IMR-90 (cell line): ENCODE results near the gene SLC25A24. TPM values are rescaled to one million over a fixed set of nuclear protein-coding genes. Genes with fewer than 3 reads are reported as not detected.

Experiments used
- ATAC-seq: fragments of 200-7000 bp; cut with Tn5 transposase; 2 replicates; pipeline ENCODE4 v1.9.1; 2020; ENCODE audit warnings: low read depth, mild to moderate bottlenecking, moderate library complexity
- BruUV-seq: library from RNA; stranded (reverse); fragments of 400-500 nt; replicated peaks from 2 replicates; lab custom pipeline; 2021; lab: Mats Ljungman, UMichigan
- CTCF ChIA-PET: fragments of 300-600 bp; formaldehyde crosslinking; extraction: SDS; loops from one replicate; lab custom pipeline; 2021; ENCODE audit warnings: antibody characterized with exemption; lab: Yijun Ruan, JAX
- POLR2A ChIA-PET: fragments of 300-600 bp; sonication (Branson Sonifier 250); formaldehyde crosslinking; loops from one replicate; lab custom pipeline; 2022; ENCODE audit warnings: antibody characterized with exemption; ENCODE audit not compliant: unreplicated experiment; lab: Charles Lee
- DNase-seq: peaks from one replicate; pipeline ENCODE4 v3.0.0; 2013
- H2AFZ ChIP-seq: replicated peaks from 2 replicates; pipeline ENCODE3; 2013; ENCODE audit warnings: low read length, mild to moderate bottlenecking; ENCODE audit not compliant: poor library complexity
- H2AK5ac ChIP-seq: 2 replicates; pipeline ENCODE4 v1.6.1; 2013; ENCODE audit warnings: low read depth, low read length, inconsistent platforms
- H2AK9ac ChIP-seq: replicated peaks from 2 replicates; pipeline ENCODE3; 2013; ENCODE audit warnings: mild to moderate bottlenecking, low read depth, low read length, moderate library complexity; ENCODE audit not compliant: poor library complexity
- H2BK120ac ChIP-seq: 2 replicates; pipeline ENCODE4 v1.6.1; 2013; ENCODE audit warnings: low read depth, low read length, inconsistent platforms
- H2BK15ac ChIP-seq: 3 replicates; pipeline ENCODE4 v1.6.1; 2013; ENCODE audit warnings: low read depth, low read length, inconsistent platforms
- H2BK20ac ChIP-seq: 2 replicates; pipeline ENCODE4 v1.6.1; 2013; ENCODE audit warnings: low read depth, mild to moderate bottlenecking, inconsistent platforms, low read length, moderate library complexity
- H2BK5ac ChIP-seq: 2 replicates; pipeline ENCODE4 v1.6.1; 2013; ENCODE audit warnings: mild to moderate bottlenecking, low read depth, low read length, inconsistent platforms; ENCODE audit not compliant: poor library complexity, severe bottlenecking
- H3K14ac ChIP-seq: replicated peaks from 2 replicates; pipeline ENCODE4 v1.6.1; 2013; ENCODE audit warnings: low read depth, low read length, inconsistent platforms
- H3K18ac ChIP-seq: 2 replicates; pipeline ENCODE4 v1.6.1; 2013; ENCODE audit warnings: low read depth, low read length, control low read depth
- H3K23ac ChIP-seq: 2 replicates; pipeline ENCODE4 v1.6.1; 2013; ENCODE audit warnings: low read depth, low read length, inconsistent platforms
- H3K27ac ChIP-seq: 2 replicates; pipeline ENCODE4 v1.5.1; 2013; ENCODE audit warnings: mild to moderate bottlenecking, control low read depth, low read length; ENCODE audit not compliant: insufficient read depth
- H3K27me3 ChIP-seq: 2 replicates; pipeline ENCODE4 v1.6.1; 2013; ENCODE audit warnings: low read length; ENCODE audit not compliant: control insufficient read depth, insufficient read depth
- H3K36me3 ChIP-seq: 2 replicates; pipeline ENCODE4 v1.6.1; 2013; ENCODE audit warnings: low read length, mixed read lengths; ENCODE audit not compliant: control insufficient read depth, insufficient read depth
- H3K4ac ChIP-seq: 2 replicates; pipeline ENCODE4 v1.6.1; 2013; ENCODE audit warnings: low read depth, low read length, inconsistent platforms
- H3K4me1 ChIP-seq: 2 replicates; pipeline ENCODE4 v1.6.1; 2013; ENCODE audit warnings: low read length, mixed read lengths; ENCODE audit not compliant: control insufficient read depth, insufficient read depth
- H3K4me2 ChIP-seq: 2 replicates; pipeline ENCODE4 v1.6.1; 2013; ENCODE audit warnings: low read depth, mild to moderate bottlenecking, control low read depth, low read length, moderate library complexity
- H3K4me3 ChIP-seq: 2 replicates; pipeline ENCODE4 v1.5.1; 2013; ENCODE audit warnings: low read depth, mild to moderate bottlenecking, control low read depth, low read length, moderate library complexity; ENCODE audit not compliant: insufficient read depth
- H3K56ac ChIP-seq: 2 replicates; pipeline ENCODE4 v1.6.1; 2013; ENCODE audit warnings: low read length, inconsistent platforms; ENCODE audit not compliant: insufficient read depth; ENCODE audit errors: extremely low read depth
- H3K79me1 ChIP-seq, 2 experiments: 2 replicates each; pipeline ENCODE4 v1.6.1; 2013; ENCODE audit warnings: low read length in 2 of 2, inconsistent platforms in 1 of 2, low read depth in 1 of 2
- H3K9ac ChIP-seq: 2 replicates; pipeline ENCODE4 v1.6.1; 2013; ENCODE audit warnings: low read depth, low read length, control low read depth
- H3K9me1 ChIP-seq: 2 replicates; pipeline ENCODE4 v1.6.1; 2013; ENCODE audit warnings: low read length, inconsistent platforms; ENCODE audit not compliant: insufficient read depth
- H3K9me3 ChIP-seq: 2 replicates; pipeline ENCODE4 v1.6.1; 2013; ENCODE audit warnings: low read length; ENCODE audit not compliant: control insufficient read depth, insufficient read depth
- H4K20me1 ChIP-seq: 2 replicates; pipeline ENCODE4 v1.6.1; 2013; ENCODE audit warnings: low read length, inconsistent platforms; ENCODE audit not compliant: insufficient read depth
- H4K5ac ChIP-seq: 2 replicates; pipeline ENCODE4 v1.6.1; 2013; ENCODE audit warnings: mild to moderate bottlenecking, low read depth, low read length, control low read depth
- H4K8ac ChIP-seq, 2 experiments: 2 replicates each; pipeline ENCODE4 v1.6.1; 2013; ENCODE audit warnings: low read depth in 2 of 2, low read length in 2 of 2, control low read depth in 1 of 2, inconsistent platforms in 1 of 2
- H4K91ac ChIP-seq: 2 replicates; pipeline ENCODE4 v1.6.1; 2013; ENCODE audit warnings: low read depth, low read length, inconsistent platforms; ENCODE audit not compliant: insufficient read depth
- CEBPB ChIP-seq: IDR thresholded peaks from 2 replicates; pipeline ENCODE4 v1.6.1; 2012; ENCODE audit warnings: low read depth, low read length, improper control_type of control experiment
- CHD1 ChIP-seq: IDR thresholded peaks from 2 replicates; pipeline ENCODE4 v1.6.1; 2012; ENCODE audit warnings: low read depth, low read length, improper control_type of control experiment
- FOS ChIP-seq: fragments of 150-350 bp; IDR thresholded peaks from 2 replicates; pipeline ENCODE4 v1.6.1; 2016; ENCODE audit warnings: low read depth, low read length
- MAFK ChIP-seq: IDR thresholded peaks from 2 replicates; pipeline ENCODE4 v1.6.1; 2012; ENCODE audit warnings: low read depth, low read length, improper control_type of control experiment
- MAZ ChIP-seq: IDR thresholded peaks from 2 replicates; pipeline ENCODE4 v1.6.1; 2012; ENCODE audit warnings: low read depth, mild to moderate bottlenecking, low read length, improper control_type of control experiment, moderate library complexity, borderline replicate concordance
- MXI1 ChIP-seq: IDR thresholded peaks from 2 replicates; pipeline ENCODE4 v1.6.1; 2012; ENCODE audit warnings: low read depth, mild to moderate bottlenecking, low read length, moderate library complexity, borderline replicate concordance
- NFE2L2 ChIP-seq: fragments of 150-350 bp; IDR thresholded peaks from 2 replicates; pipeline ENCODE4 v1.6.1; 2016; ENCODE audit warnings: low read depth, mild to moderate bottlenecking, low read length
- POLR2A ChIP-seq: IDR thresholded peaks from 2 replicates; pipeline ENCODE4 v1.6.1; 2012; ENCODE audit warnings: mild to moderate bottlenecking, low read depth, low read length
- RAD21 ChIP-seq: IDR thresholded peaks from 2 replicates; pipeline ENCODE4 v1.6.1; 2012; ENCODE audit warnings: low read length, improper control_type of control experiment
- RCOR1 ChIP-seq: IDR thresholded peaks from 2 replicates; pipeline ENCODE4 v1.6.1; 2012; ENCODE audit warnings: mild to moderate bottlenecking, low read length, improper control_type of control experiment; ENCODE audit not compliant: insufficient replicate concordance
- RFX5 ChIP-seq: IDR thresholded peaks from 2 replicates; pipeline ENCODE4 v1.8.0; 2012; ENCODE audit warnings: low read depth, mild to moderate bottlenecking, low read length, moderate library complexity
- SMC3 ChIP-seq: fragments of 150-350 bp; IDR thresholded peaks from 2 replicates; pipeline ENCODE4 v1.6.1; 2016; ENCODE audit warnings: low read depth, mild to moderate bottlenecking, antibody characterized with exemption, low read length, moderate library complexity
- WGBS, 2 experiments: methylation state at CpG; one replicate each; pipeline versions ENCODE4 v1.1.5 to v1.1.7; 2013; ENCODE audit warnings: missing lambda C conversion rate in 2 of 2; ENCODE audit not compliant: insufficient read length in 1 of 2; ENCODE audit errors: extremely low coverage in 2 of 2; 5-methylcytosine and 5-hydroxymethylcytosine counted together
- dilution Hi-C: fragments of 300-500 bp; cut with HindIII; formaldehyde crosslinking; loops from one replicate; pipeline ENCODE4 v1.14.3; 2018; ENCODE audit warnings: low sequenced_read_pairs; ENCODE audit not compliant: unreplicated experiment
- in situ Hi-C: fragments of 300-500 bp; cut with MboI; formaldehyde crosslinking; loops from 3 replicates; pipeline ENCODE4 v1.14.3; 2019; ENCODE audit warnings: low sequenced_read_pairs, inconsistent platforms, mixed read lengths
- intact Hi-C: fragments of 100-400 bp; cut with micrococcal nuclease; formaldehyde crosslinking; loops from 2 replicates; pipeline ENCODE4 v1.10.0; 2022
- polyA plus RNA-seq, 3 experiments: library from polyadenylated mRNA; depleted of rRNA; stranded (reverse); fragments of >200 nt; gene quantifications; 2 replicates each; pipeline ENCODE4 v1.2.3, GENCODE V29; 2012; ENCODE audit warnings: low replicate concordance in 1 of 3
- total RNA-seq: library from RNA; depleted of rRNA; stranded (reverse); fragments of >200 nt; gene quantifications from 2 replicates; pipeline ENCODE4 v1.2.3, GENCODE V29; 2012
- TF ChIP-seq, protein P1 (sequence below): fragments of 150-350 bp; IDR thresholded peaks from 2 replicates; pipeline ENCODE4 v1.6.1; 2016; ENCODE audit warnings: low read depth, mild to moderate bottlenecking, low read length, moderate library complexity, borderline replicate concordance
- TF ChIP-seq, protein P2 (sequence below): fragments of 150-350 bp; IDR thresholded peaks from 2 replicates; pipeline ENCODE4 v1.6.1; 2017; ENCODE audit warnings: mild to moderate bottlenecking, antibody characterized with exemption, low read length, low read depth
- TF ChIP-seq, protein P3 (sequence below): conservative IDR thresholded peaks from 2 replicates; pipeline ENCODE4 v1.5.1; 2012; ENCODE audit warnings: mild to moderate bottlenecking, low read depth, low read length, improper control_type of control experiment

Gene SLC25A24
- total and polyA plus RNA-seq, 2 of the 4 experiments (the other 2 are of a cell fraction) = 19.4 to 20.4 TPM

DNA sequence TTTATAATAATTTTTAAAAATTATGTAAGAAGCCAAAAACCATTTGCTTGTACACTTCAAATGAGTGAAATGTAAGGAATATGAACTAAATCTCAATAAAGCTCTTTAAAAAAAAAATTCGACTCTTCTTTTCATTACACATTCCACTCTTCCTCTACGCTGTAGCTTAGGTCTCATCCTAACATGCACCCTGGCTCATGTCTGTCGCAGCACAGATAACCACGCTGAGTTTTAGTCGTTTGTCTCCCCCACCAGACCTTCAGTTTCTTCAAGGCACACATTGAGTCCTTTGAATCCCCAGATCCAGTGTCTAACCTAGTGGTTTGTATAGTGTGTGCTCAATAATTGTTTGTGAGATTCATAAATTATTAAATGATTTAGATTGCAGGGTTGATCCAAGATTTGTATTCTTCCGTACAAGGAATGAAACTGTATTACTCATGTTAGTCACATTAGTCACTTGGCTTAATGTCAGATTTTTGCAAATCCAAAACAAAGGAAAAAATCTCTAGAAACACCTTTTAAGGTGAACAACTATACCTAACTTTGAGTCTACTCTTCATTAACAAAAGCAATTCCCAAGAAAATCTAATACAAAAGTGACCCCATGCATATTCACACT, 57.3 kb downstream of the SLC25A24 start:
- H3K9me1 ChIP-seq = 0 out of 2 replicates have a peak, but pooled peaks cover 3% of the 10 kb centered on the region
- BruUV-seq = no TSS peak
- no peak overlapping the region for H2AFZ ChIP-seq
- peak overlapping the region; percentile 87 for H2BK120ac ChIP-seq
- H2BK15ac ChIP-seq = no peak overlapping the region
- H3K36me3 ChIP-seq = peaks cover 12% of the 10 kb centered on the region
- peak overlapping the region; percentile 84; the same call in 1 of the 2 replicates for H2AK5ac ChIP-seq
- no peaks in the 10 kb centered on the region; the same call in 1 of the 2 replicates for H4K20me1 ChIP-seq
- peak overlapping the region; percentile 31 to 73; a peak in 2 of 4 replicates for H4K8ac ChIP-seq
- H3K4me3 ChIP-seq = no peak overlapping the region
- in situ Hi-C loops (no loop called here), dilution Hi-C loops (no loop called here), intact Hi-C loops (no loop called here)
- H4K5ac ChIP-seq = peak overlapping the region; percentile 82; the same call in 1 of the 2 replicates
- peak; percentile 56 for ATAC-seq
- ChIA-PET CTCF (no interaction called here), POLR2A (interaction anchor here (0.6 kb wide), 1 partner anchor 1502 kb away, joined by 3 read pairs; no protein-coding TSS in a partner anchor)
- H3K9ac ChIP-seq = no peak overlapping the region
- H2AK9ac ChIP-seq = peak overlapping the region; percentile 79
- no peaks in the 10 kb centered on the region for H3K9me3 ChIP-seq
- peak overlapping the region; percentile 47; the same call in 1 of the 2 replicates for H3K56ac ChIP-seq
- H3K27me3 ChIP-seq = no peaks in the 10 kb centered on the region
- H3K4me1 ChIP-seq = peaks cover 2% of the 10 kb centered on the region
- peak overlapping the region; percentile 64; the same call in 1 of the 2 replicates for H3K4me2 ChIP-seq
- DNase-seq = peak; percentile 47
- peak overlapping the region; percentile 53 for H3K14ac ChIP-seq
- peak overlapping the region; percentile 92 for H3K4ac ChIP-seq
- H3K27ac ChIP-seq = peak overlapping the region; percentile 63; the same call in 1 of the 2 replicates
- peaks cover 9 to 22% of the 10 kb centered on the region in 2 experiments for H3K79me1 ChIP-seq
- peak overlapping the region; percentile 84 for H2BK20ac ChIP-seq
- H4K91ac ChIP-seq = no peak overlapping the region
- peak overlapping the region; percentile 82; the same call in 1 of the 2 replicates for H3K18ac ChIP-seq
- peak overlapping the region; percentile 79 for H2BK5ac ChIP-seq
- peak overlapping the region; percentile 96 for H3K23ac ChIP-seq
- WGBS, 2 experiments = 100% methylated on average over 2 of the region's 6 CpGs; no CpG with 5 or more reads in 1 of the 2 experiments
- TF ChIP-seq RAD21 (no peak), MAZ (no peak), MAFK (no peak), MXI1 (no peak), FOS (no peak), RFX5 (no peak), POLR2A (no peak), SMC3 (no peak), RCOR1 (no peak), NFE2L2 (no peak), CHD1 (no peak), CEBPB (no peak)
- TF ChIP-seq, protein P1, sequence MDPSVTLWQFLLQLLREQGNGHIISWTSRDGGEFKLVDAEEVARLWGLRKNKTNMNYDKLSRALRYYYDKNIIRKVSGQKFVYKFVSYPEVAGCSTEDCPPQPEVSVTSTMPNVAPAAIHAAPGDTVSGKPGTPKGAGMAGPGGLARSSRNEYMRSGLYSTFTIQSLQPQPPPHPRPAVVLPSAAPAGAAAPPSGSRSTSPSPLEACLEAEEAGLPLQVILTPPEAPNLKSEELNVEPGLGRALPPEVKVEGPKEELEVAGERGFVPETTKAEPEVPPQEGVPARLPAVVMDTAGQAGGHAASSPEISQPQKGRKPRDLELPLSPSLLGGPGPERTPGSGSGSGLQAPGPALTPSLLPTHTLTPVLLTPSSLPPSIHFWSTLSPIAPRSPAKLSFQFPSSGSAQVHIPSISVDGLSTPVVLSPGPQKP = no peak
- TF ChIP-seq, protein P2, sequence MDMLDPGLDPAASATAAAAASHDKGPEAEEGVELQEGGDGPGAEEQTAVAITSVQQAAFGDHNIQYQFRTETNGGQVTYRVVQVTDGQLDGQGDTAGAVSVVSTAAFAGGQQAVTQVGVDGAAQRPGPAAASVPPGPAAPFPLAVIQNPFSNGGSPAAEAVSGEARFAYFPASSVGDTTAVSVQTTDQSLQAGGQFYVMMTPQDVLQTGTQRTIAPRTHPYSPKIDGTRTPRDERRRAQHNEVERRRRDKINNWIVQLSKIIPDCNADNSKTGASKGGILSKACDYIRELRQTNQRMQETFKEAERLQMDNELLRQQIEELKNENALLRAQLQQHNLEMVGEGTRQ = no peak
- TF ChIP-seq, protein P3, sequence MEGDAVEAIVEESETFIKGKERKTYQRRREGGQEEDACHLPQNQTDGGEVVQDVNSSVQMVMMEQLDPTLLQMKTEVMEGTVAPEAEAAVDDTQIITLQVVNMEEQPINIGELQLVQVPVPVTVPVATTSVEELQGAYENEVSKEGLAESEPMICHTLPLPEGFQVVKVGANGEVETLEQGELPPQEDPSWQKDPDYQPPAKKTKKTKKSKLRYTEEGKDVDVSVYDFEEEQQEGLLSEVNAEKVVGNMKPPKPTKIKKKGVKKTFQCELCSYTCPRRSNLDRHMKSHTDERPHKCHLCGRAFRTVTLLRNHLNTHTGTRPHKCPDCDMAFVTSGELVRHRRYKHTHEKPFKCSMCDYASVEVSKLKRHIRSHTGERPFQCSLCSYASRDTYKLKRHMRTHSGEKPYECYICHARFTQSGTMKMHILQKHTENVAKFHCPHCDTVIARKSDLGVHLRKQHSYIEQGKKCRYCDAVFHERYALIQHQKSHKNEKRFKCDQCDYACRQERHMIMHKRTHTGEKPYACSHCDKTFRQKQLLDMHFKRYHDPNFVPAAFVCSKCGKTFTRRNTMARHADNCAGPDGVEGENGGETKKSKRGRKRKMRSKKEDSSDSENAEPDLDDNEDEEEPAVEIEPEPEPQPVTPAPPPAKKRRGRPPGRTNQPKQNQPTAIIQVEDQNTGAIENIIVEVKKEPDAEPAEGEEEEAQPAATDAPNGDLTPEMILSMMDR = no peak
